DLD1 (cell line): ENCODE results near the gene ZNF784.

Experiments
- in situ Hi-C: cut with HindIII; loops from 2 replicates; pipeline ENCODE4 v1.10.0; 2017; ENCODE audit warnings: low sequenced_read_pairs

ZNF784 gene

DNA sequence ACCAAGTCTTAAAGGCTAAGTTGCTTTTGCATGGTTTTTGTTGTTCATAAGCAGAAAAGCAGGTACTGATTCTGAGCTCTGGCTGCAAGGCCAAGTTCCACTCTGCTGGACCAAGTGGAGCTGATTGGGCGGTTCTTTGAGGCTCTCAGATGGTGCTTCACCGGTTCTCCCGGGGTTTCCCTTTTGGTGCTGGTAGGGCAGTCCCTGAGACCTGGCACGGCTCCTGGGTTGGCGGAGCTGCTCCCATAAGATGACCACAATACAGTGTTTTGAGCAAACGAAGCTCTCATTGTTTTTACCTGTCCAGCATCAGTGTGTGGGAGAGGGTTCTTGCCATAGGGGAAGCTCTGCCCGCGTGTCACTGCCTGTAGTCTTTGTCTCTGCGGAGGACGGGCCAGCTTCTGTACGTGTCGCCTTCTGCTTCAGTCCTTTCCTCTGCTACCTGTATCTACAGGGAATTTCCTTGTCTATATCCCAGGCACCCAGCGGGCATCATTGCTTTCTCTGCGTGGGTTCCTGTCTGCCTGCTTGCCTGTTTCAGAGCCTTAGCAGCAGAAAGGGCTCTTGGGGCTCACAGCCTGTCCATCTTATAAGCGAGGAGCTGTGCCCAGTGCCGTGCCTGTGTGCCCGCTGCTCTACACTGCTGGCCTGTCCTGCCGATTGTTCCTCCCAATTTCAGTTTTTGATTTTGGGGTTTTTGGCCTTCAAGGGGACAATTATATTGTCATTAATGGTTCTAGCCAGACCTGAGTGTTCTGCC is 32.8 kb upstream of the ZNF784 start:
- in situ Hi-C loops = no loop called here

- in situ Hi-C loops = no loop called here
These were observed 32.2 kb upstream of the ZNF784 start for GRCh38 chr19:55656552-55656951.

DNA sequence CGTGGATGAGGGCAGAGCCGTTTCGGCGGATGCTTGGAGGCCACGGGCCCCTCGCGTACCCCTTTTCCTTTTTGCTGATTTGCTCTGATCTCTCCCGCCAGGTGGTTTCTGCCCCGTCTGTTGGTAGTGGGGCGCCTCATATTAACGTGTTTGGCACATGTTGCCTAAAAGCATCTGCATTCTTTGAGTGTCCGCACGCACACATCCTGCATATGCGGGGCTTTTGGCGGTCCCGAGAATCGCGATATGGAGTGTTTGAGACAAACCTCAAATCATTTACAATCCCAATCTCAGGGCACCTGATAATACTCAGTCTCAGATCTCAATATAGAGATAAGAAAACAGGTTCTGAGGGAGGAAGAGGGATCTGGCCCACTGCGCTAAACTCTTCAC is 31.3 kb upstream of the ZNF784 start:
- in situ Hi-C loops = no loop called here

- in situ Hi-C loops = no loop called here
These were observed 30.7 kb upstream of the ZNF784 start, which contains the start of gene U2AF2 for GRCh38 chr19:55654868-55655647. Gene U2AF2, plus strand, starts transcription at chr19:55655035. Its CDS starts 70 bp downstream, at chr19:55655105.

- in situ Hi-C loops = no loop called here
These were observed 30.0 kb upstream of the ZNF784 start for GRCh38 chr19:55654323-55654867.

DNA sequence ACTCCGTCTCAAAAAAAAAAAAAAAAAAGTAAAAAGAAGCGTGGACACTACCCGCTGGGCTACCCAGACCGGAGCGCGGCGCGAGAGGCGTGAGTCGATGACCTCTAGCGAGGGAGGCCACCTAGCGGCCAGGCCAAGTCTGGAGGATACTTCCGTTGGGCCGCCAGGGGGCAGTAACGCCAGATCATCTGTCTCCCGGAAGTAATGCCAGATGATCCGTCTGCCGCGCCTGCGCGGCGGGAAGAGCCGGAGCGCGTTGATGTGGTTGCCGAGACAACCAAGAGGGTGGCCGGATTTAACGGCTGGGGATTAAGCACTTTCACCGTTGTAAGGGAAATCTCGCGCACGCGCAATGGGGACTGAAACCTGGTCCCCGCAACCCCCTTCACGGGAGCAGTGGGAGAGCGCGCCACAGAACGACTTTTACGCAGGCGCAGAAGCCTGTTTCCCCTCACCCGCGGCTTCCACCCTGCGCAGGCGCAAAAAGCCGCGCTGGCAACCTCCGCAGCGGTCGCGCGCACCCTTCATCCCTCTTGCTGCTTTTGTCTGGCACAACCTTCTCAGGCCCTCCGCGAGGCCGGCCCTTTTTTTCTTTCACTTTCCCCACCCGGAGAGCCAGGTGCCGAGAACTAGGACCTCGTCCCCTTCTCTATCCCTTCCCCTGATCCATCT is 29.4 kb upstream of the ZNF784 start:
- in situ Hi-C loops = no loop called here

GRCh38 chr19:55652311-55653128 is 28.2 kb upstream of the ZNF784 start:
- in situ Hi-C loops = no loop called here

- in situ Hi-C loops = no loop called here
These were observed 26.9 kb upstream of the ZNF784 start for GRCh38 chr19:55651236-55651635.

GRCh38 chr19:55650602-55651230 is 26.4 kb upstream of the ZNF784 start:
- in situ Hi-C loops = no loop called here

DNA sequence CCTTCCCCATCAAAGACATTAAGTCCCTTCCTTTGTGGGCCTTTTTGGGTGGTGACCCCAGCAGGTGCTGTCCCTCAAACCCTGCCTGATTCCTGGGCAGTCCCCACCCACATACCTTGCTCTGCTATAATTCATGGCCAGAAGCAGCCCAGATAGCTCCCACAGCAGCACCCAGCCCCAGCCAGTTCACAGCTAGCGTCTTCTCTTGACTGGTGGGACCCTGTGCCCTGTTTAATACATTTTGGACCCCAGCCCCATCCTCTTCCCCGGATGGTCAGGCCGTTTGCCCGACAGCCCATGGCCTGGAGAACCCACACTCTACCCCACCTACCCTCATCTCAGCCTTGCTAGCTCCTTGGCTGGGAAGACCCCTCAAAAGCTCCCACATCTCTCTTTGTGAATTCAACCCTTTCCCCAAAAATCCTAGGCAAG is 25.8 kb upstream of the ZNF784 start:
- in situ Hi-C loops = no loop called here

- in situ Hi-C loops = no loop called here
These were observed 25.1 kb upstream of the ZNF784 start for GRCh38 chr19:55649268-55650125.

- in situ Hi-C loops = no loop called here
These were observed 24.4 kb upstream of the ZNF784 start for GRCh38 chr19:55648585-55649267.

DNA sequence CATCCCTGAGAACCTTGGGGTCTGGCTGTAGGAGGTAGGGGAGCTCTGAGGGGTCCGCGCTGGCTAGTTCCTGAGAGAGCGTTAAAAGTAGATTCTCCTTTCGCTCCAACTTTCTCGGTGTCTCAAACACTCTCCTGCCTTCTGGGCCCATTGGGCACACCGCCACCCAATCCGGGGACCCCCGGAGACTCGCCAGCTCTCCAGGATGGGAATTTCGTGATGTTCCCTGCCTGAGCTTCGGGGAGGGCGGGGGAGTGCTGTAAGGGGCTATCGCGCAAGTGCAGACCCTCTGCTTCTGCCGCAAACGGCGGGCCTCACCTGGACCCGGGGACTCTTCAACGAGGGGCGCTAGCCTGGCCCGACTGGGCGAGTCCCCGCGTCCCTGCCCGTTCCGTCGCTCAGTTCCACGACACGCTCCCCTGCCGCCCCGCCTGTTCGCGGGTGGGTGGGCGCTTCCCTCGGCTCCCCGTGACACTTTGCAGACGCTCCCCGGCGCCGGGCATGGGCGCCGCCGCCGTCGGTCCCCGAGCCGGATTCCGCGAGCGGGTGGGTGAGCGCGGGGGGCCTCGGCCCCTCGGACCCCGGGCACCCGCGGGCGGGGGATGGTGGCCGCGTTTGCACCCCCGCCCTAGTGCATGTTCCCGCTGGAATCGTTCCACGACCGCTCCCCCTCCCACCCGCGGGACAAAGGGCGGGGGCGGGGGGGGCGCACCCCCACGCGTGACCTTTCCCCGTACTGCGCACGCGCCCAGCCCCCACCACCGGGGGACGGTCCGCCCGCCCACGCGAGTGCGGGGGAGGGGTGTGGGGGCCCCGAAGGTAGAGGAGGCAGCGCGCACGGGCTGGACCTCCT is 23.6 kb upstream of the ZNF784 start, which contains the start of gene CCDC106:
Gene CCDC106, plus strand, starts transcription at position 481 of the 853 bp plus-strand sequence. CDS start 835 bp downstream, outside the sequence.
- in situ Hi-C loops = no loop called here

- in situ Hi-C loops = no loop called here
These were observed 22.7 kb upstream of the ZNF784 start for GRCh38 chr19:55646889-55647731.

DNA sequence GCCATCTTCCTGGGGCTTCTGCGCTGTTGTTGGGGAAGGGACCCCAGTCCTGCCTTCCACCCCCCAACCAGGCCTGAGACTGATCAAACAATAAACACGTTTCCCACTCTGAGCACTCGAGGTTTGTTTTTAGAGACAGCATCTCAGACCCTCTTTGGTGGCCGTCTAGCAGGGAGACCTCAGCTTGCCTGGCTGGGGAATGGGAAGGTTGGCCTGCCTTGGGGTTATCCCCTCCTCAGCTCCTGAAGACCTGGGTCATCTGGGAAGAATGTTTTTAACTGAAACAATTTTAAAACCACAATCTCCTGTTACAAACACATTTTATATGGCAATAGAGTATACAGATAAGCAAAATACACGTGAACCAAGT is 21.1 kb upstream of the ZNF784 start:
- in situ Hi-C loops = no loop called here

DNA sequence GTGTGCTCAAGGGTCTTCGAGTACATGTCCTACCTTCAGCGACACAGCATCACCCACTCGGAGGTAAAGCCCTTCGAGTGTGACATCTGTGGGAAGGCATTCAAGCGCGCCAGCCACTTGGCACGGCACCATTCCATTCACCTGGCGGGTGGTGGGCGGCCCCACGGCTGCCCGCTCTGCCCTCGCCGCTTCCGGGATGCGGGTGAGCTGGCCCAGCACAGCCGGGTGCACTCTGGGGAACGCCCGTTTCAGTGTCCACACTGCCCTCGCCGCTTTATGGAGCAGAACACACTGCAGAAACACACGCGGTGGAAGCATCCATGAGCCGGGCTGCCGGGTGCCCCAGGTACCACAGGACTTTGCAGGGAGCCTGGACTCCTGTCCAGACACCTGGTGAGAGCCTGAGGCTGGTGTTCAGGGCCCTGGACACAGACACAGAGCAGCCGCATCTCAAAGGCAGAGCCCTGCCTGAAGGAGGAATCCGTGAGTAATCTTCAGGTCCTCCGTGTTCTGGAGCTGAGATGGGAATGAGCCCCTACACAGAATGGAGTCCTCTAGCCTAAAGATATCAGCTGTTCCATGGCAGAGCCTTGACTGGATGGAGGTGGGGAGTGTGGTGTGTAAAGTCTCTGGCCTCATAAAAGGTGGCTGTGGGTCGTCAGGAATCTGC is 20.6 kb upstream of the ZNF784 start:
- in situ Hi-C loops = no loop called here
